Prostate gland (tissue), 2 donors: ENCODE results near the gene PDILT. TPM values are rescaled to one million over a fixed set of nuclear protein-coding genes. Genes with fewer than 3 reads are reported as not detected.

ENCODE experiments used
- DNase-seq: peaks from one replicate; pipeline ENCODE4 v3.0.0-alpha.2; 2019; ENCODE audit warnings: low spot score
- H3K27ac ChIP-seq, 2 donors: fragments of 200-600 bp; sonication (generic); 2 replicates each; pipeline ENCODE4 v1.5.1; 2017 to 2019
- H3K27me3 ChIP-seq: fragments of 200-600 bp; sonication (generic); replicated peaks from 2 replicates; pipeline ENCODE4 v1.5.1; 2019; ENCODE audit not compliant: insufficient read depth
- H3K36me3 ChIP-seq, 2 donors: fragments of 200-600 bp; sonication (generic); 1 replicate in 1 of 2; 2 replicates in 1 of 2; pipeline versions ENCODE4 v1.5.1 to v1.8.1; 2017 to 2019
- H3K4me1 ChIP-seq: fragments of 200-600 bp; sonication (generic); replicated peaks from 2 replicates; pipeline ENCODE4 v1.5.1; 2019
- H3K4me3 ChIP-seq, 2 donors: fragments of 200-600 bp; sonication (generic); 2 replicates each; pipeline ENCODE4 v1.5.1; 2017 to 2019
- H3K9me3 ChIP-seq: fragments of 200-600 bp; sonication (generic); 2 replicates; pipeline ENCODE4 v1.5.1; 2017
- POLR2A ChIP-seq: fragments of 450-650 bp; IDR thresholded peaks from one replicate; pipeline ENCODE4 v1.6.1; 2016; ENCODE audit warnings: antibody characterized with exemption, mild to moderate bottlenecking
- POLR2AphosphoS5 ChIP-seq: sonication (generic); formaldehyde crosslinking; IDR thresholded peaks from one replicate; pipeline ENCODE4 v1.6.1; 2017; ENCODE audit warnings: antibody characterized with exemption
- WGBS: methylation state at CpG from one replicate; pipeline ENCODE4 v1.1.5; 2018; 5-methylcytosine and 5-hydroxymethylcytosine counted together
- intact Hi-C: fragments of 100-400 bp; cut with DNase I; formaldehyde crosslinking; loops from one replicate; pipeline ENCODE4 v1.14.2; 2022
- total RNA-seq, 2 donors: library from RNA; depleted of rRNA; stranded (reverse); fragments of >200 nt; gene quantifications; one replicate each; pipeline ENCODE4 v1.1.0, GENCODE V29; 2016
- TF ChIP-seq, protein P1 (sequence below), 4 experiments: fragments of 200-600 bp in 2 of 4; fragments of 450-650 bp in 2 of 4; sonication (generic) in 2 of 4; IDR thresholded peaks; 1 replicate in 3 of 4; 2 replicates in 1 of 4; pipeline ENCODE4 v1.5.1; 2016 to 2019; ENCODE audit warnings: antibody characterized with exemption in 4 of 4, mild to moderate bottlenecking in 2 of 4, moderate library complexity in 2 of 4

Gene PDILT
- total RNA-seq, 2 donors from 2014 or later: 0.87 to 2.4 TPM

DNA sequence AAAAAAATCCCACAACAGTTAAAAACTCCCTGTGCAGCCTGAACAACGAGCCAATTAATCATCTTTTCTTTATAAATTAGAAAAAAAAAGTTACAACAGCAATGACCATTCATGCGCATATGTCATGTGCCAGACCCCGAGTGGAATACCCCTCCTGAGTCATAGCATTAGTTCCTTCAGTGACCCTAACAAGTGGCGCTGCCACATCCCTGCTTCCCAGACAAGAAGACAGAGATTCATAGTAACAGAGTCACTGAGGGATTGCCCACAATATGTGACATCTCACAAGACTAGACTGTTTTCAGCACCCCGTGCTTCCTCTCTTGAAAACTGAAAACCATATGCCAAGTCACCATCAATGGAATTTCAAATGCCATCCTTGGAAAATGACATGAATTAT is 59.9 kb downstream of the PDILT start:
- Histone ChIP-seq H3K4me1 (no peaks in the 10 kb centered on the region), H3K27ac (no peak overlapping the region), H3K9me3 (no peaks in the 10 kb centered on the region), H3K4me3 (no peak overlapping the region), H3K27me3 (no peaks in the 10 kb centered on the region), H3K36me3 (no peaks in the 10 kb centered on the region)
- 72% methylated on average over 5 of the region's 5 CpGs for WGBS
- TF ChIP-seq, protein P1, sequence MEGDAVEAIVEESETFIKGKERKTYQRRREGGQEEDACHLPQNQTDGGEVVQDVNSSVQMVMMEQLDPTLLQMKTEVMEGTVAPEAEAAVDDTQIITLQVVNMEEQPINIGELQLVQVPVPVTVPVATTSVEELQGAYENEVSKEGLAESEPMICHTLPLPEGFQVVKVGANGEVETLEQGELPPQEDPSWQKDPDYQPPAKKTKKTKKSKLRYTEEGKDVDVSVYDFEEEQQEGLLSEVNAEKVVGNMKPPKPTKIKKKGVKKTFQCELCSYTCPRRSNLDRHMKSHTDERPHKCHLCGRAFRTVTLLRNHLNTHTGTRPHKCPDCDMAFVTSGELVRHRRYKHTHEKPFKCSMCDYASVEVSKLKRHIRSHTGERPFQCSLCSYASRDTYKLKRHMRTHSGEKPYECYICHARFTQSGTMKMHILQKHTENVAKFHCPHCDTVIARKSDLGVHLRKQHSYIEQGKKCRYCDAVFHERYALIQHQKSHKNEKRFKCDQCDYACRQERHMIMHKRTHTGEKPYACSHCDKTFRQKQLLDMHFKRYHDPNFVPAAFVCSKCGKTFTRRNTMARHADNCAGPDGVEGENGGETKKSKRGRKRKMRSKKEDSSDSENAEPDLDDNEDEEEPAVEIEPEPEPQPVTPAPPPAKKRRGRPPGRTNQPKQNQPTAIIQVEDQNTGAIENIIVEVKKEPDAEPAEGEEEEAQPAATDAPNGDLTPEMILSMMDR (IDR thresholded peaks at IDR 0.05): no peak
- TF ChIP-seq POLR2AphosphoS5: no peak
- no peak for DNase-seq
- intact Hi-C loops: no loop called here

DNA sequence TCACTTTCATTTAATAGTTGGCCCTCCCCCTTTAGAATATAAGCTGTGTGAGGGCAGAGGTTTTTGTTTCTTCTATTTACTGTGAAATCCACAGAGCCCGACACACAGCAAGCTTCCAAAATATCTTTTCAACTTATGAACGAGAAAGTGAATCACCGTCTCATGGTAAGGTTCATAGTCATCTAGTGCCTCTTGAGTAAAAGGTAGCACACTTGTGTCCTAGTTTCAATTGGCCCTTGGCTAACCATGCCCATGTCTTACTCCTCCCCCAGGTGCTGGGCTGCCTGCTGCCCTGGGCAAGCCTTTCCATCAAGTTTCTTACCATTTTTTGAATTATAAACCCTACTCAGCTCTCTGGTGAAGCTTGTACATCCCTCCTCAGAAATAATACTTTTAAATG is 64.8 kb downstream of the PDILT start:
- H3K4me1 ChIP-seq: no peaks in the 10 kb centered on the region
- H3K27ac ChIP-seq: no peak overlapping the region
- H3K9me3 ChIP-seq: no peaks in the 10 kb centered on the region
- TF ChIP-seq POLR2AphosphoS5 (no peak), POLR2A (no peak)
- TF ChIP-seq, protein P1 (IDR thresholded peaks at IDR 0.05): no peak
- H3K27me3 ChIP-seq: no peaks in the 10 kb centered on the region
- DNase-seq: no peak
- intact Hi-C loops: no loop called here
- H3K36me3 ChIP-seq: no peaks in the 10 kb centered on the region
- WGBS: 93% methylated on average over 3 of the region's 3 CpGs
- no peak overlapping the region for H3K4me3 ChIP-seq

DNA sequence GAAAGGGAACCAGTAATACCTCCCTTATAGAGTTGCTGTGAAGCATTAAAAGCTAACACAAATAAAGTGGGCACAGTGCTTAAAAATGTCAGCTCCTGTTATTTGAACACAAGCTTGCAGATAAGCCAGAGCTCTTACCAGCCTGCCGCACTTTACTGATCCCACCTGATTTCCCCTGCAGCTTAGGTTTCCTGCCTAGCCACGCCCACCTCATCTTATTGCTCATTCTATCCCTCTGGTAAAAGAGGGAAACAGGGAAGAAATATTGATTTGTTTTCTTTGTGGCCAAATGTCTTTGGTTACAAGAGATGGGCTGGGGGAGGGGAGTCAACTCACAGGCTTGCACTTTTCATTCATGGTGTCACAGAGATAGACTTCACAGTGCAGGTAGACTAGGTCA is 67.6 kb downstream of the PDILT start:
- Histone ChIP-seq H3K27ac (no peak overlapping the region), H3K27me3 (no peaks in the 10 kb centered on the region), H3K9me3 (no peaks in the 10 kb centered on the region), H3K4me3 (no peak overlapping the region), H3K4me1 (no peaks in the 10 kb centered on the region), H3K36me3 (no peaks in the 10 kb centered on the region)
- intact Hi-C loops: no loop called here
- no peak for DNase-seq
- 54% methylated on average over 2 of the region's 2 CpGs for WGBS
- no peak for TF ChIP-seq POLR2A
- TF ChIP-seq POLR2AphosphoS5: no peak
- TF ChIP-seq, protein P1 (IDR thresholded peaks at IDR 0.05): no peak

DNA sequence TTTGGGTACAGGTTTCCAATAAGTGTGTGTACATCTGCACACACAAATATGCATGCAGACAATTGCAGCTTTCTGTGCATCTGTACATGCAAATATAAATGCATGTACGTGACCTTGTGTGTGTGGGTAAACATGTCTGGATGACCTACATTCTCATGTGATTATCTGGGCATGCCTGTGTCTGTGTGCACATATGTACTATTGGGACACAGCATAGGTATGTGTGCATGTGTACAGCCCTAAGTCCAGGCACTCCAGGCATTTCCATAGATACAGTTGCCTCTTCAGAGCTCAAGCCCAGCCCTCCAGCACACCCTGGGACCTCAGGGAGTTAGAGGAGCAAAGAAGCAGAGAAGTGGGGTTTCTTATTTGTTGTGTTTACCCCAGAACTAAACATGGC is 70.1 kb downstream of the PDILT start:
- no peak for DNase-seq
- Histone ChIP-seq H3K27ac (no peak overlapping the region), H3K27me3 (no peaks in the 10 kb centered on the region), H3K4me3 (no peak overlapping the region), H3K4me1 (no peaks in the 10 kb centered on the region), H3K9me3 (no peaks in the 10 kb centered on the region), H3K36me3 (no peaks in the 10 kb centered on the region)
- TF ChIP-seq POLR2A: no peak
- TF ChIP-seq, protein P1 (IDR thresholded peaks at IDR 0.05): no peak
- no peak for TF ChIP-seq POLR2AphosphoS5
- intact Hi-C loops: no loop called here
- 60% methylated on average over 1 of the region's 1 CpG for WGBS

DNA sequence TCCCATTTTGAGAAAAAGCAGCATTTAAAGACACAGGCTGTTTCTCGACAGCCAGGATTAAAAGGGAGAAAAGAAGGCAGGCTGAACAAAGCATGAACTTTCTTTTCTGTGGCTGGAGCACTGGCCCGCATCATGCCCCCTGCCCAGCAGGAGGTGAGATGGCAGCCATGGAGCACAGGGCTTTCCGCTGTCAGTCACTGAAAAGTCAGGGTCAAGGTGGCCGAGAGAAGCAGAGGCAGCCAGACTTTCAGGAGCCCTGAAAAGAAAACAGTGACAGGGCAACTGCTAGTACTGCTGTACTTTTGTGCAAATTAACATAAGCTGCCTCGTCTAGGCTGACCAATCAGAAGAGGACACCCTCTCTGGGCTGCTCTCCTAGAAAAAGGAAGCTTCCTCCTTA is 71.4 kb downstream of the PDILT start:
- no peak overlapping the region for H3K4me3 ChIP-seq
- H3K27me3 ChIP-seq: no peaks in the 10 kb centered on the region
- no peak for DNase-seq
- 65% methylated on average over 5 of the region's 5 CpGs for WGBS
- intact Hi-C loops: no loop called here
- no peaks in the 10 kb centered on the region for H3K36me3 ChIP-seq
- no peak overlapping the region for H3K27ac ChIP-seq
- TF ChIP-seq POLR2A: no peak
- TF ChIP-seq, protein P1 (IDR thresholded peaks at IDR 0.05): no peak
- no peak for TF ChIP-seq POLR2AphosphoS5
- H3K9me3 ChIP-seq: no peaks in the 10 kb centered on the region
- H3K4me1 ChIP-seq: no peaks in the 10 kb centered on the region
